Activated CD4-positive, alpha-beta T cell treated with anti-CD3 and anti-CD28 coated beads, Interleukin-2, amount 50 U/mL, for 16 hours (primary cell): ENCODE data around the gene TINAGL1.
A peak's percentile ranks its signal among the peaks of the same experiment; 100 is the strongest.

ENCODE experiments used
- DNase-seq: peaks from one replicate; pipeline ENCODE4 v3.0.0-alpha.2; 2020

TINAGL1 gene

DNA sequence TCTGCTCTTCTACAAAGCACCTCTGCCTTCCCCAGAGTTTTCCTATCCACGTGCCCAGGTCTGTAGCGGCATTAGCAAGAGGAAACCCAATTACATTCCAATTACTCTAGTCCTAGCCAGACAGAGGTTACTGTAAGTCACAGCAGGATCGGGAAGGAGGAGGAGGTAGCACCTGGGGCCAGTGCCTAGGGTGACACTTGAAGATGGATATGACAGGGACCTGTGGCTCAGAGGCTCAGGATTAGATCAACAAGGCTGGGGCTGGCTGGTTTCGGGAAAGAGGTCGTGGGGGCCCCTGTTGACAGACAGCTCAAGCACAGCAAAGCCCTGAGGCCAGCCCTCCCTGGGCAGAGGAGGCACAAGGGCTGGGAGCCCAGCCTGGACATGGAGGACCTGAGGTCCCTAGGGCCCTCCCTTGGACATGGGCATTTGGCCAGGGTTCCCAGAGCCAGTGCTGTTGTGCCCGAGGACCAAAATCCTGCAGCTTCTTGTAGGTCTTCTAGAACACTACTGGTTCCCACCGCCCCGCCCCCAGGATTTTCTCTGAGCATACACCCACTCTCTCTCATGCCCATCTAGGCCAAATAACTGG is 38.2 kb downstream of the TINAGL1 start:
- DNase-seq: no peak

DNA sequence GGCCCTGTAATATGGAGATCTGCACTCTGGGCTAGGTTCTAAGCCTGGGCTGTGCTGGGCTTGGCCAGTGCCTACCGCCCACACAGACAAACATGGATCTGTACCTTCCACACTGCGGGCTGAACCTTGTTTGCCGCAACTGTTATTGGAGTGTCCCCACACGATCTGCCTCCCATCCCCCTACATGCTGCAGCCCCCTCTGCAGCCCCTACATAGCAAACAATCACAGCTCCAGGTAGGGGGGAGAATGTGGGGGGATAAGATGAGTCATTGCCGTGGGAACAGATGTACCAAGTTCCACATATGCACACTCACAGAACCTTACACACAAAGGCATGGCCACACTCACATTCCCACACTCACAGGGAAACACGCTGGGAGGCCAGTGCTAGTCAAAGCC is 39.1 kb downstream of the TINAGL1 start:
- DNase-seq: no peak

DNA sequence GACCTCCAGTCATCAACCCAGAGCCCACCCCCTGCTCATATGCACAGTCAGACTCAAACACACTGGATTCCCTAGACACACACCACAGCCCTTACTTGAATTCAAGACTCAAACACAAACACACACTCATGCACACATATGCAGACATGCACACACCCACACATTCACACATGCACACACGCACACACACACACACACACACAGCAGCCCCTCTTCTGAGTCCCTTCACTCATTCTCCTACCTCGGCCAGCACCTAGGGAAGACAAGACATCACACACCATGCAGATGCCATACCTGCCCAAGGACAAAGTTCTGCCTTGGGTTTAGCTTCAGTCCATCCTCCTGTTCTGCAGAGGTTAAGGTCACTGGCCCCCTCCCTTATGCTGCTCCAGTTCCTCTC is 39.6 kb downstream of the TINAGL1 start:
- no peak for DNase-seq

DNA sequence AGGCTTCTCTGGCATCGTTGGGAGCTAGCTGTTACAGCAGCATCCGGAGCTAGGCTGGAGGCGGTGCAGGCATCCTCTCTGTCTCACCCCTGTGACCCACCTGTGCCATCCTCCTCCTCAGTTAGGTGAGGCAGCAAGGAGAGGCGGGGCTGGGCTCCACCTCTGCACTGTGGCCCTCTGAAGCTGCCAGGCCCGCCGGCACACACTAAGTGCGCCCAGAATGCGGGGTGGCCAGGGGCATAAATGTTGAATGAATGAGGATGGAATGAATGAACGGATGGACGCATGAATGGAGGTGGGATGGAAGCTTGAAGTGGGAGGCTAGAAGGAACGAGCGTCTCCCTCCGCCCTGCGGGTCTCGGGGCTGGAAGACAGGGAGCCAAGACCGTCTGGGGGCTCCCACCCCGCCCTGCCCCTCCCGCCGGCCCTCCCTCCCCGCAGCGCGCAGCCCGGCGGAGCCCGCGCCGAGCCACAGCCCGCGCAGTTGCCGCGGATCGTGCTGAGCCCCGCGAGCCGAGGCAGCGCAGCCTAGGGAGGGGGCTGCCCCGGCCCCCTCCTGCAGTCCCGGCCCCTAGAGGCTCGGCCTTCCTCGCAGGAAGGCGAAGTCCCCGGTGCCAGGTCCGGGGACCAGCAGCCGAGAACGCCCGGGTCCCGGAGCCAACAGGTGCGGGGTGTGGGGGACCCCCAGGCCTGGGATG is 41.1 kb downstream of the TINAGL1 start, which contains the start of gene HCRTR1:
TSS of gene HCRTR1 (plus strand) at position 472 of the 698 bp plus-strand sequence. CDS start 1,504 bp downstream, outside the sequence.
- no peak for DNase-seq

DNA sequence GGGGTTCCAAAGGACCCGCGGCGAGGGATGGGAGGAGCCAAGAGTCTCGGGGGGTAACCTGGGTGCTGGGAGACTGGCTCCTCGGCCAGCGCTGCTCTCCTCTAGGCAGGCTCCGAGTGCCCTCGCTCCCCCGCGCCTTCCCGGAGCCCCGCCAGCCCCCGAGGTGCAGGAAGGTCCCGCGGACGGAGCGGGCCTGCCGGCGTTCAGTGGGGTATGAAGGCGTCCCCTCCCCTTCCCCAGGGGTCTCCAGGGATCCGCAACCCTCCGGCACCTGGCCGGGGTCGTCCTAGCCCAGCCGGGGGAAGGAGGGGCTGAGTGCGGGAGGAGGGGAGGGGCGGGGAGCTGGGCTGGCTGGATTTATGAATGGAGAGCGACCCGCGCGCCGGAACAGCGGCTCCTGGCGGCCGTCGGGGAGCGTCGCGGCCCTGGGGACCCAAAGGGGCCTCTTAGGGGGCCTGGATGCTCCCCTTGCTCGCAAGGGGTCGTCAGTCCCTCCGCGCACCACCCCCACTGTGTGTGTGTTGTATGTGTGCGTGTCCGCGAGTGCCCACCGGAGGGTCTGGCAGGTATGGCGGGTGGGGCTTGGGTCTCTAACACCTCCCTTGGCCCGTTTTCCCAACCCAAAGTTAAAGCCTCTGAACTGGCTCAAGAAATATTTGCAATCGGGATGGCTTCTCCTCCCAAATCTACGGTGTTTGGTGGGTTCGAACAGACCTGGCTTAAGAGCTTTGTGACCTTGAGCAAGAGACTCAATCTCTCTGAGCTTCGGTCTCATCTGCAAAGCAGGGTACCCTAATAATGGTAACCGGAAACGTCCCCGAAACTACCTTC is 41.8 kb downstream of the TINAGL1 start:
- peak; percentile 36 for DNase-seq

DNA sequence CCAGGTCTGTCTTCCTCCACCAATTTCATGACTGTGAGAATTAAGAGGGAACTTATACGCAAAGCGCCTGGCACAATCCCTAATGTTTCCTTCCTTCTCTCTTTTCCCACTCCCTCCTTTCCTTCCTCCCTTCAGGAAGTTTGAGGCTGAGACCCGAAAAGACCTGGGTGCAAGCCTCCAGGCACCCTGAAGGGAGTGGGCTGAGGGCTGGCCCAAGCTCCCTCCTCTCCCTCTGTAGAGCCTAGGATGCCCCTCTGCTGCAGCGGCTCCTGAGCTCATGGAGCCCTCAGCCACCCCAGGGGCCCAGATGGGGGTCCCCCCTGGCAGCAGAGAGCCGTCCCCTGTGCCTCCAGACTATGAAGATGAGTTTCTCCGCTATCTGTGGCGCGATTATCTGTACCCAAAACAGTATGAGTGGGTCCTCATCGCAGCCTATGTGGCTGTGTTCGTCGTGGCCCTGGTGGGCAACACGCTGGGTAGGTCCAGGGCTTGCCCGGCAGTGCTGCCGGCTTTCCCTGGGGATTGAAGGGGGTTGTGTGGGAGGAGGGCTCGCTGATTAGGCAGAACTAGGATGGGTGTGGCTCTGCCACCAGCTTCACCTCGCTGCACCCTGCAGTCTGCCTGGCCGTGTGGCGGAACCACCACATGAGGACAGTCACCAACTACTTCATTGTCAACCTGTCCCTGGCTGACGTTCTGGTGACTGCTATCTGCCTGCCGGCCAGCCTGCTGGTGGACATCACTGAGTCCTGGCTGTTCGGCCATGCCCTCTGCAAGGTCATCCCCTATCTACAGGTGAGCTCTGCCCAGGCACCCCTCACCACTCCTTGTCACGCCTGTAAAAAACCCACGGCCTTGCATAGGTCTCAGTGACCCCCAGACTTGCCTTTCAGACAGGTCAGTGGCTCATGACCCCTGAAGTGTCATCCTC is 42.9 kb downstream of the TINAGL1 start:
- no peak for DNase-seq

DNA sequence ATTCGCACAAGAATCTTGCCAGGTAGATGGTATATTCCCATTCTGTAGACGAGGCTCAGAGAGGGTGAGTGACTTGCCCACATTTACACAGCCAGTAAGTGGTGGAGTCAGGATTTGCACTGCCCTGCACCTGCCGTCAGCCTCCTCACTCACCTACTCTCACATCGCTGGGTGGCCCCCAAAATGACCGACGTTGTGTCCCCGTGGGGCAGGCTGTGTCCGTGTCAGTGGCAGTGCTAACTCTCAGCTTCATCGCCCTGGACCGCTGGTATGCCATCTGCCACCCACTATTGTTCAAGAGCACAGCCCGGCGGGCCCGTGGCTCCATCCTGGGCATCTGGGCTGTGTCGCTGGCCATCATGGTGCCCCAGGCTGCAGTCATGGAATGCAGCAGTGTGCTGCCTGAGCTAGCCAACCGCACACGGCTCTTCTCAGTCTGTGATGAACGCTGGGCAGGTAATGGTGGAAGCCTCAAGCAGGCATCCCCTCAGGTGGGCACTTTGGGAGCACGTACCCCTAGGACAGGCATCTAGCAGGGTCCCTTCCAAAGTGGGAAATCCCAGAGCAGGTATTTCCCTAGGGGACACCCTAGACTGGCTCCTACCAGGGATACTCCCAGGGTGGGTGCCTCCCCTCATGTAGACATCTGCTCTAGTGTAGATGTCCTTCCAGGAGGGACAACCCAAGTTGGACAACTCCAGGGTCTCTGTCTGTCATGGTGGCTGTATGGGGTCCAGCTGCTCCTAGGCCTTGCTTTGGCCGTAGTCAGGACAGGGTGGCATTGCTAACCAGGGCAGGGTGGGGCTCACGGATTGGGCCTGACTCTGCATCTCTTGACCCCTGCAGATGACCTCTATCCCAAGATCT is 44.5 kb downstream of the TINAGL1 start:
- DNase-seq: no peak

DNA sequence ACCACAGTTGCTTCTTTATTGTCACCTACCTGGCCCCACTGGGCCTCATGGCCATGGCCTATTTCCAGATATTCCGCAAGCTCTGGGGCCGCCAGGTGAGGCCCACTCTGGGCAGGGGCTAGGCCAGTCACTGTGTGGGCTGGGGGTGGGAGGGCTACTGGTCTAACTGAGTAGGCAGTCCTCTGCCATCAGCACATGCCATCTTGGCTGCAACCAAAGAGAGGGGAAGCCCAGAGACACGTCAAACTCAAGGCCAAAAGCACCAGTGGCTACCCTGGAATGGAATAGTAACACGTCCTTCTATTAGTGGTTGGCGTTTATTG is 45.1 kb downstream of the TINAGL1 start:
- DNase-seq: no peak

DNA sequence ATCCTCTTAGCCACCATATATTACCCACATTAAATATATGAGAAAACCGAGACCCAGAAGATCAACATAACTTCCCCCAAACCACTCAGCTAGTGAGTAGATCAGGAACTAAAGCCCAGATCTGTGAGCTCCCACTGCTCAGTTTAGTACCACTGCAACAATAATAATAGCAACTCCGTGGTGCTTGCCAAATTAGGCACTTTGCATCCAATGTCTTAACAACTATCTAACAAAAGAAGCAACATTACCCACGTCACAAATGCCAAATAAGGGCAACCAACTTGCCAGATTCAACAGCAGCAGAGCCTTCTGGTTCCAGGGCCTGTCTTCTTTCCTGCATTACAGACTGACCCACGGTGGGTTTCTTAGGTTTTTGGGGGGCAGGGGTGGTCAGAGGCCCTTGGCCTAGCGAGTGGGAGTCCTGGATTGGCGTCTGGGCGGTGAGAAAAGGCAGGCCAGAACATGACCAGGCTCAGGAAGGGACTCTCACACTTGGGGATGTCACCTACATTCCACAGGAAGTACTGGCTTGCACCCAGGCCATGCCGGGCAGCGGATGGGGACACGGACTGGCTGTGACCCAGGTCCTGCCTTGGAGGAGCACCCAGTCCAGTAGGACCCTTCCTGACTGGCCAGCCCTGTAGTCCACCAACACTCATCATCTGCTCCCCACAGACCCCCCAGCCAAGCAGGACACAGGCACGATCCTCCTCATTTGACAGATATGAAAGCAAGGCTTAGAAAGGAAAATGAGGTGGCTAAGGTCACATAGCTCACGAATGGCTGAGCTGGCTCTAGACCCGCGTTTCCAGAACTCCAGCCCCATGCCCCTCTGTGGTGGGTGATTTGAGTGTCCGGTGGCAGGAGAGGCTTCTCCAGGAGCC is 45.8 kb downstream of the TINAGL1 start:
- DNase-seq: no peak

DNA sequence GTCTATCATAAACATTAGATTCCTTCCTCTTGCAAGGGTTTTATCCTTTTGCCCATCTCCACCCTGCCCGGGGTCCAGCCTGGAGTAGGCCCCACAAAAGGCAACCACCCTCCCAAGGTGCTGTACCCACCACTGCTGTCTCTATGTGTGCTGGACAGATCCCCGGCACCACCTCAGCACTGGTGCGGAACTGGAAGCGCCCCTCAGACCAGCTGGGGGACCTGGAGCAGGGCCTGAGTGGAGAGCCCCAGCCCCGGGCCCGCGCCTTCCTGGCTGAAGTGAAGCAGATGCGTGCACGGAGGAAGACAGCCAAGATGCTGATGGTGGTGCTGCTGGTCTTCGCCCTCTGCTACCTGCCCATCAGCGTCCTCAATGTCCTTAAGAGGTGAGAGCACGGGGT is 47.0 kb downstream of the TINAGL1 start:
- no peak for DNase-seq

DNA sequence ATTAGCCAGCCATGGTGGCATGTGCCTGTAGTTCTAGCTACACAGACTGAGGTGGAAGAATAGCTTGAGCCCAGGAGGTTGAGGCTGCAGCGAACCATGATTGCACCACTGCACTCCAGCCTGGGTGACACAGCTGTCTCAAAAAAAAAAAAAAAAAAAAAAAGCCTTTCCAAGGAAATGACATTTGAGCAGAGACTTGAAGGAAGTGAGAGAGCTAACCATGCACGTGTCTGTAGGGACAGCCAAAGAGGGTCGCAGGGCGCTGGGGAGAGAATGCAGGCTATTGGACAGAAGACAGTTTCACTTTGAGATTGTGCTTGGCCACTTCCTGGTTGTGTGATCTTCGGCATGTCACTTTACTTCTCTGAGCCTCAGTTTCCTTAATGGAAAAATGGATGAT is 48.0 kb downstream of the TINAGL1 start:
- no peak for DNase-seq

DNA sequence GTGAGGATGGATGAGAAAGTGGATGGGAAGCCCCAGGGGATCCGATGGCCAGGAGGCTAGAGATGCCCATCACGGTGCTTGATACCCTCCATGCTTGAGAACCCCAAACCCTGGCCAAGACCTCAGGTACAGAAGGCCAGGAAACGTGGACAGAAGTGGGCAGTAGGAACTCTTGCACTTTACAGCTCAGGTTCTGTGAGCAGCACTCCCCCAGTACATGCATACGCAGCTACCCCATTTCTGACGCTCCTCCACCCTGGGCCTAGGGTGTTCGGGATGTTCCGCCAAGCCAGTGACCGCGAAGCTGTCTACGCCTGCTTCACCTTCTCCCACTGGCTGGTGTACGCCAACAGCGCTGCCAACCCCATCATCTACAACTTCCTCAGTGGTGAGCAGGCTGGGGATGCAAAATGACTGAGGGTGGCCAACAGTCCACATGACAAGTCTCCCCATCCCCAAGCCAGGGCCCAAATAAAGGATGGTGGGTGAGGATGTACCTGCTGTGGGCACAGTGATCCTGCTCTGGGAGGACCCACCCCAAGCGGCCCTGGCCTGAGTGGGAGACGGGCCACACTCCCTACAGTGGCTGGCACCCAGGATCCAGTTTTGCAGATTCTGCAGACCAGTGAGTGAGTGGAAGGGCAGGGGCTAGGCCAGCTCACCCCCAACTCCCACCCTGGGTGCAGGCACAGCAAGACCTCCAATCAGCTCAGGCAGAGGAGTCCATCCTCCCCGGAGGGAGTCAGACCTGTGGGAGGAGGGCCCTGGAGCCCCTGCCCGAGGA is 48.6 kb downstream of the TINAGL1 start:
- no peak for DNase-seq

DNA sequence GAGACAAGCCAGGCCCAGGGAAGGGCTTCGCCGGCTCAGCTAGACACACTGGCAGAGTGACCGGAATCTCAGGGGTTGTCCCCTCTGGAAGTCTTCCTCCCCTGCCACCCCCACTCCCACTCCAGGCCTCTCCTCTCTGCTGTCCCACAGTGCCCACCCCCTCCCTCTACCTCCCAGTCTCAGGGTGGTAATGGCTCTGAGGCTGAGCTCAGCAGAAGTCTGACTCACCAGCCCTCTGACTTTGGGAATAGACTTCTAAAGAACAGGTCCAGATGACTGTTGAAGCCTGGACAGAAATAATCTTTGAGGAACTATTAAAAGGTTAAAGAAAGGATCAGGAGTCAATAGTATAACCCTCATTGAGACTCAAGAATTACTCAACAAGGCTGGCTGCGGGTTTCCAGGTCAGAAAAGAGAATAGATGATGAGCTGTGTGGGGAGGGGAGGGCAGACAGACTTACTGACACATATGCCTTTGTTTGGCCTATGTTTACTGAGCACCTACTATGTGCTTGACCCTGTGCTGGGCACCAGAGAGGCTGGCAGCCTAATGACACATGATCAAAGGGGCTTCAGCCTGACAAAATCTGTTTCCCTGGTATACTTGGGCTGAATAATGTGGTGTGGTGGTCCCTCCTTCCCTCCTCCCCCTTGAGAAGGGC is 49.4 kb downstream of the TINAGL1 start:
- DNase-seq: no peak

DNA sequence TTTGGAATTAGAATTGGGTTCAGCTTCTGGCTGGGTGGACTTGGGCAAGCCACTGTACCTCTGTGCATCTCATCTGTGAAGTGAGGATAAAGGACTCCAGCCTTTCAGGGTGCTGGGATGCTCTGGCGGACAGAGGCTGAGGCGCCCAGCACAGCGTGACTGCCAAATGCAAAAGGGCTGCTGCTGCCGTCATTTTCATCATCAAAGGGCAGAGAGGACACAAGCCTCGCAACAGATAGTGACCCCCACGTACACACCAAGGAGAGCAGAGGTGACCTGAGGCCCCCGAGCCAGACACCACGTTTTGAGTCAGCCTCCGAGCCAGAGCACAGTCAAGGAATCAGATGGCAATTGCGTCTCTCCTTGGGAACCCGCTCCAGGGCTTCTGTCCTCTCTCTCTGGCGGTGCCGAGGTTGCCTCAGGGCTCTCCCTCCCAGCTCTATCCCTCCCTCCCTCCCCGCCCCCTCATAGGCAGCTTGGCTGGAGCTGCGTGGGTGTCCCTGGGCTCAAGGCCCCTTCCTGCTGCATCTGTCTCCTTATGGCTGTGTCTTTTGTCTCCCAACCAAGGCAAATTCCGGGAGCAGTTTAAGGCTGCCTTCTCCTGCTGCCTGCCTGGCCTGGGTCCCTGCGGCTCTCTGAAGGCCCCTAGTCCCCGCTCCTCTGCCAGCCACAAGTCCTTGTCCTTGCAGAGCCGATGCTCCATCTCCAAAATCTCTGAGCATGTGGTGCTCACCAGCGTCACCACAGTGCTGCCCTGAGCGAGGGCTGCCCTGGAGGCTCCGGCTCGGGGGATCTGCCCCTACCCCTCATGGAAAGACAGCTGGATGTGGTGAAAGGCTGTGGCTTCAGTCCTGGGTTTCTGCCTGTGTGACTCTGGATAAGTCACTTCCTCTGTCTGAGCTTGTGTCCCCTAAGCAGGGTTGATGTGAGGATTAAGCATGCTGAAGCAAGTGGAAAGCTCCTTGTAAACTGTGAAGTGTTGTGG is 50.2 kb downstream of the TINAGL1 start:
- DNase-seq: no peak

DNA sequence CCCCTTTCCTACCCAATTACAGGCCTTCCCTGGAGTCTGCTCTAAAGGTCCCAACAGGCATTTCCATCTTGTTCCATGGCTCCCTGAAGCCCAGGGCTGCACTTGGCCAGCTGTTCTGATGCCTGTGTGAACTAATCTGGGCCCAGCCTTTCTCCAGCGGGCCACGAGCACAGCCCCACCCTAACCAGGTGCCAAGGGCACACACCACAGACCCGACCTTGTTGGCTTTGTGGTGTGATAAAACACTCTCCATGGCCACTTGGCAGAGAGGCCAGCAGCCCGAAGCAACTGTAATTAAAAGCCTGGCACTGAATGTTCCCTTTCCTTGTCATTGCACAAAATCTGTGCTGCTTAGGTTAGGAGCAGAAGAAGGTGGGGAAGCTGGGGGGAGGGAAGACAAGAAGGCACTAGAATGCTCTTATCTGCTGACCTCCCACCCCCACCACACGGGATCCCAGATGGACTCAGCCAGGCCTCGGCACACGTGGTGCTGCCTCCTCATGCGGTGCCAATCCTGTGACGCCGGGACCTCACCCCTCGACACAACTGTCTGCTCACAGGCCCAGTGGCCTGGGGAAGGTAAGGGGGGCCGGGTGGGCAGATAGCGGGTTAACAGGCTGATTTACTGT is 51.1 kb downstream of the TINAGL1 start:
- DNase-seq: no peak

DNA sequence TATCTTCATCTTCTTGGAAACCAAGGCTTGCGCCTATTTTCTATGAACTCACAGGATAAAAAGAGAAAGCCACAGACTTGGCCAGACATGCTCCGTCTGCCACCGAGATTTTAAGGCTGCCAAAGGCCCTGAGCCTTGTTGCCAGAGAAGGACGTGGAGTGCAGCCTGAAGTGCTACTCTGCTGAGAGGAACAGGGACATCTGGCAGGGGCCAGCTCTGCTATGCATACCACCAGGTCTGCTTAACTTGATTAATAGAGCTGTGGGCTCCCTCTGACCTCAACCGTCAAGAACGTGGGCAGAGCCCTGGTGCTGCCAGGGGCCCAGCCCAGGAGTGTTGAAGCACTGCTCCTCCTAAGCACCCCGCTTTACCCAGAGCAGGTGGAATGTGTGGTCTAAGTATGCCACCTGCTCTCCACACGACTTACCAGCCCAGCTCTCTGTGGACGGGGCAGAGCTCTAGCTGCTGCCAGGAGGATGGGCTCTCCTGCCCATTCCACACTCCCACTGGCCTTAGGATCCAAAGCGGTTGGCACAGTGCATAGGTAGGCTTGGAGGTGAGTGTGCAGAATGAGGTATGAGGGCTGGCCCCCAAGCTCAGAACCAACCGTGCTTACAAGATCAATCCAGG is 51.7 kb downstream of the TINAGL1 start:
- no peak for DNase-seq

DNA sequence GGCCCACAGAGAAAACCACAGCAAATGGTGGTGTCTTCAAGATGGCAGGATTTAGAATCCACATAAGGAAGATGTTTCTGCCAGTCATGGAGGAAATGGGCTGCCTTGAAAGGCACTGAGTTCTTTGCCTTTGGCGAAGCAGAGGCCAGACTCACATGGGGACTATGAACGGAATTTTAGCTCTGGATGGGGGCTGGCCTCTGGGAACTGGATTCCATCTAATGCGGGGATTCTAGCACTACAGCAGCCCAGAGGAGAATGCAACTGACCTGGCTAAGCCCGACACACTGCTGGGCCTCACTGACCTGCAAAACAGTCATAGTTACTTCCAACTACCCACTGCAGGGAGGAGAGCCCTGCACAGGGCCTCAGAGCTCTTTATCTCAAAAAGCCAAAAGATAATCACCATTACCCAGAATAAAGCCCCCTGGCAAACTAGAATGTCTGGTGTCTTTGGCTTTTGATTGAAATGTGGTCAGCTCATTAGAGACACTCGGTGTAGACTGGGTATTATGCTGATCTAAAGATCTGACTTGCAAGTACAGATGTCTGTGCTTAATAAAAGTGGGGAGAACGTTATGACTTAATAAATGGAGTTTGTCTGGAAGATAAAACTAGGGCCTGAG is 52.7 kb downstream of the TINAGL1 start:
- DNase-seq: no peak
